D721Med (cell line): ENCODE data around the gene FHL1.

ENCODE experiments used
- DNase-seq: peaks from one replicate; pipeline ENCODE4 v3.0.0; 2011; ENCODE audit warnings: low spot score; ENCODE audit not compliant: insufficient read length
- FAIRE-seq: peaks from 2 replicates; lab custom pipeline; 2011; peaks lifted over from hg19 to GRCh38; lab: Jason Lieb, UNC
- TF ChIP-seq, protein P1 (sequence below): IDR thresholded peaks from 2 replicates; pipeline ENCODE4 v1.5.1; 2012; ENCODE audit warnings: mild to moderate bottlenecking, control low read depth; ENCODE audit not compliant: insufficient read depth; ENCODE audit errors: missing control alignments

Gene FHL1

DNA sequence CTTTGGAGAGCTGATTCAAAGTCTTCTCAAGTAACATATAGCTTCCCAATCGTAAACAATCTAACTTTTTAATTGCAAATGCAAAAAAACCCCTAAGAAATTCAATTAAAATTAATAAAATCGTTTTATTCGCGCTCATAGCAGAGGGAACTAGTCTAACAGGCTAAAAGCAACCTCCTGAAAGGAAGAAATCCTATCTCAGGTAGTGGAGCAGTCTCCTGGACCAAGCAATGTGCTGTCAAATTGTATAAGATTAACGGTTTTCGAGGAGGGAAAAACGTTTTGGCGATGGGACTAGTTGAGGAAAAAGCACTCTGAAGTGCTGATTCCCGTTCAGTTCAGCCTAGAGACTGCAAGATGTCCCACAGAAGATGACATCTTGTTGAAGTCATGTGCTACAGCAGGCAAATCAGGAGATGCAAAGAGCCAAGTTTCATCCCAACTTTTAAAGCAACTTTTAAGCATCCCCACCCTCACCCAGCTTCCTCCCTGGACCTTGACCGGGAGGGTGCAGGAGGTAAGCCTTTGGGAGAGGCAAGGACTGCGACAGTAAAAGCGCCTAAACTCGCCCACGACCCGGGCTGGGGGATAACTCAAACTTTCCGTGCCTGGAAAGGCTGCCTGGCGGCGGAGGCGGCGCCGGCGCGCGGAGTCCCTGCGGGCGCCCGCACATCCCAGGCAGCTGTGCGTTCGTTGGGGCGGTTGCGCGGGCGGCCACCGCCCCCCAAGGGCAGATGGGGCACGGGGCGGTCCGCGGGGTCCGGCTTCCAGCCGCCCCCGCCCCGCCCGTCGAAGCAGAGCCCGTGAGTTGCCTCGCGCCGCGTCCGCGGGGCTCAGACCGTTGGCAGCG, 103.1 kb downstream of the FHL1 start:
- FAIRE-seq (no peak), DNase-seq (no peak)
- TF ChIP-seq, protein P1, sequence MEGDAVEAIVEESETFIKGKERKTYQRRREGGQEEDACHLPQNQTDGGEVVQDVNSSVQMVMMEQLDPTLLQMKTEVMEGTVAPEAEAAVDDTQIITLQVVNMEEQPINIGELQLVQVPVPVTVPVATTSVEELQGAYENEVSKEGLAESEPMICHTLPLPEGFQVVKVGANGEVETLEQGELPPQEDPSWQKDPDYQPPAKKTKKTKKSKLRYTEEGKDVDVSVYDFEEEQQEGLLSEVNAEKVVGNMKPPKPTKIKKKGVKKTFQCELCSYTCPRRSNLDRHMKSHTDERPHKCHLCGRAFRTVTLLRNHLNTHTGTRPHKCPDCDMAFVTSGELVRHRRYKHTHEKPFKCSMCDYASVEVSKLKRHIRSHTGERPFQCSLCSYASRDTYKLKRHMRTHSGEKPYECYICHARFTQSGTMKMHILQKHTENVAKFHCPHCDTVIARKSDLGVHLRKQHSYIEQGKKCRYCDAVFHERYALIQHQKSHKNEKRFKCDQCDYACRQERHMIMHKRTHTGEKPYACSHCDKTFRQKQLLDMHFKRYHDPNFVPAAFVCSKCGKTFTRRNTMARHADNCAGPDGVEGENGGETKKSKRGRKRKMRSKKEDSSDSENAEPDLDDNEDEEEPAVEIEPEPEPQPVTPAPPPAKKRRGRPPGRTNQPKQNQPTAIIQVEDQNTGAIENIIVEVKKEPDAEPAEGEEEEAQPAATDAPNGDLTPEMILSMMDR, result no peak

DNA sequence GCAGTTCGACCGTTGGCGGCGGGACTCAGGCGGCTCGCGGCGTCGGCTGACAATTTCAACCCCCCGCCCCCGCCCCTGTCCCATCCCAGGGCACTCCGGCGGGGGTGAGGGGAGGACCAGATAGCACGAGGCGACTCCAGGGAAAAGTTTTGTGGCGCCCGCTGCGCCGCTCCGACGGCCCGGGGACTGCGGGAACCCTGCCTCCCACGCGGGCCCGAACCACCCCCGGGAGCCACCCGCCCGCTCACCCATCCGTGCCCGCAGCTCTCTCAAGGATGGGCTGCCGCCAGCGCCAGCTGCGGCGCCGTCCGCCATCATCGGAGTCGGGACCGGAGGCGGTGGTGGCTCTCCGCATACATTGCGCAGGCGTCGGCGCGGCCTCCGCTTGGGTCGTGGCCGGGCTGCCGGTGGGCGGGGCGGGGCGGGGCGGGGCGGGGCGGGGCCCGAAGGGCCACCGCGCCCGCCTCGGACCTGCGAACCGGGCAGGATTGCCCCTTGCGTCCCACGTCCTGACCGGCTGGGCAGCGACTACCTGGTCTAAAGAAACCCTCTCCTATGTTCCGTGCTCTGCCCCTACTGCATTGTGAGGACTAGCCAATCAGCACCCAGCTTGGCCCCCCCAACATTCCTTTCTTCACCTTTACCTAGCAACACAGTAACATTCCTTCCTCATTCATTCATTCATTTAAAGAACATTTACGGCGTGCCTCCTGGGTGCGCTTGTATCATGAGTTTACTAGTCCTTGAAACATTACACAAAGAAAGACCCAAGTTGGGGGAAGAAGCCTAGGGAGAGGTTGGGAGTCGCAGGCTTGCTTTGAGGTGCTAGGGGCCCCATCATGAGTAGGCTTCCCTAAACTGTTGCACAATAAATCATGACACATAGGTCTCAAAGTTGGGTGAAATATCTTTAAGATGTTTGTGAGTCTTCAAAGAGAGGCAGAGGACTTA, 104.0 kb downstream of the FHL1 start, which contains the start of gene MAP7D3:
MAP7D3 (minus strand) TSS at position 360 of the 951 bp plus-strand sequence; CDS start at position 318, 42 bp downstream.
- no peak for FAIRE-seq
- TF ChIP-seq, protein P1, result no peak
- peak; percentile 58 for DNase-seq

DNA sequence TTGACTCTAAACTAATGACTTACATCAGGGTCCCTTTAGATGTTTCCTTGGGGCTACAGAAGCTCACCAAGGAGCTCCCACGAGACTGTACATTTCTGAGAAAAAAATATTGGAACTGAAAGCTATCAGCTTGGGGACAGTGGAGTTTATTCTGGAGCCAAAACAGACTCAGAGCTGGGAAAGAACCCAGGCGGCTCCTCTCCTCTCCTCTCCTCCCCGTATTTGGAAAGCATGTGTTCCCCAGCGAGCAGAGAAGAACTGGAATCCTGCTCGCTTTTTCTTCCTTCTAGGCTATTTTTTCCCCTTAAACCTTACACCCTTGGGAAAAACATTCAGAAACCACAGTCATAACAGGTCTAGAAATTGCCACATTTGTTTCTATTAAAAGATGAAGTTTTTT, 108.2 kb downstream of the FHL1 start:
- DNase-seq, result no peak
- FAIRE-seq, result no peak
- TF ChIP-seq, protein P1, result no peak

DNA sequence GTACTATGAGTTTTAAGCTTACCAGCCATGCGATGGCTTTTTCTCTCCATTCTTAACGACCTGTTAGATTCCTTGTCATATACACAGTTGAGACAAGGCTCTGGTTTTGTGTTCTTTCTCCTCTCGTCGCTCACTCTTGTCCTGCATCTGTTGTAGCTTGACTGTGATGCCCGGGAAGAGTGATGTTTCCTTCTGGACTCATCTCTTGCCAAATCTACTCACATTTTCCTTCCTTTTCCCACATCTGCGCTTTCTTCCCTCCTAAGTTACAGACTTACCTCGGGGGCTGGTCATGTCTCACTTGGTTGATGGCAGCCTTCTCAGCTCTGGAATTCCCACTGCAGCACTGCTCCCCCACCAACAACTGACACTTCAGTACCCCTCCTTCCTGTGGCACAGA, 108.7 kb downstream of the FHL1 start:
- DNase-seq, result no peak
- TF ChIP-seq, protein P1, result no peak
- FAIRE-seq, result no peak

DNA sequence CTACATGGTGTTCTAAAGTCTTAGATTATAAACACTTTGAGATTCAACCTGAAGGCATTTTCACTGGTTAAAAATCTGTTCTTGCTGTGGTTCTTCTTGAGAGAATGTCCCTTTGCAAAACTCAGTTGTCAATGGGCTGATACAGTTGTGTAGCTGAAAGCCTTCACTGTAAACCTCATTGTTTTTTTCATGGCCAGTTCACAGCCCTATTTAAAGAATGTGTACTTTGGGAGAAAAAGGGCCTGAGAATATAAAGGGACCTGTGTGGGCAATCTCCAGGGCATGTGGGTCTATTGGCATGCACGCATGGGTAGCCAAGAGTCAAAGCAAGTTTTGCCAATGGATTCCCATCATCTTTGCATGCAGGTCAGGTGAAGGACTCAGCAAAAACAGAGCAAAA, 111.6 kb downstream of the FHL1 start:
- FAIRE-seq, result no peak
- TF ChIP-seq, protein P1, result no peak
- DNase-seq, result no peak

DNA sequence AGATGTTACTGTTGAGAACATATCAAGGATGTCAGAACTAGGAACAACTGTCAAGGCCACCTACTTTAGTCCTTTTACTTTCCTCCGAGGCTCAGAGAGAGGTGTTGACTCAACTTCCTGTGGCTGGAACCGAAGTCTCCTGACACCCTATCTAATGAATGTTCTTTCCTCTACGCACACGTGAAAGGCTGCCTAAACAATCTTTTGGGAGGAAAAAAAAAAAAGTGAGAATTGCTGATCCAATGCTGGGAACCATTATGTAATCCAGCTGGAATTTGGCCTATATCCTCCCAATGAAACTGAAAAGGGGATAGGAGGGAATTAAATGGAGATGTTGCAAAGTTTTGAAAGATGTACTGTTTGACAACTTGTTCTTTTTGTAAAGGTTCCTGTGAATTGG, 112.2 kb downstream of the FHL1 start:
- TF ChIP-seq, protein P1, result no peak
- DNase-seq (no peak), FAIRE-seq (no peak)
